AG04450 (cell line): Measurements from ENCODE around the gene FOXS1. TPM values are rescaled to one million over a fixed set of nuclear protein-coding genes. Genes with fewer than 3 reads are reported as not detected.
"Not testable (repeated sequence)": the region's sequence is repeated elsewhere in the genome, so short reads cannot be mapped to it uniquely, and the experiment has no call there.

Source experiments
- CTCF ChIA-PET: fragments of 300-600, 350-600 bp; formaldehyde crosslinking; extraction: SDS; loops from one replicate; lab custom pipeline; 2022; ENCODE audit warnings: antibody characterized with exemption, inconsistent platforms; lab: Charles Lee
- POLR2A ChIA-PET: fragments of 350-600 bp; formaldehyde crosslinking; extraction: SDS; loops from one replicate; lab custom pipeline; 2021; ENCODE audit warnings: antibody characterized with exemption, inconsistent platforms; lab: Yijun Ruan, JAX
- DNase-seq: peaks from one replicate; pipeline ENCODE4 v3.0.0-alpha.2; 2011; ENCODE audit warnings: low read depth, low spot score
- H3K27ac ChIP-seq: one replicate; pipeline ENCODE4 v1.5.1; 2012; ENCODE audit warnings: low read depth, low read length, control low read depth
- H3K27me3 ChIP-seq: one replicate; pipeline ENCODE4 v1.6.0; 2012; ENCODE audit warnings: low read length; ENCODE audit not compliant: control insufficient read depth, insufficient read depth
- H3K4me3 ChIP-seq: 2 replicates; pipeline ENCODE4 v1.5.1; 2011; ENCODE audit warnings: mild to moderate bottlenecking, low read depth, low read length, control low read depth
- H3K9me3 ChIP-seq: 2 replicates; pipeline ENCODE4 v1.5.1; 2012; ENCODE audit warnings: low read length; ENCODE audit not compliant: control insufficient read depth, insufficient read depth
- polyA plus RNA-seq: library from polyadenylated mRNA; depleted of rRNA; stranded (reverse); fragments of >200 nt; gene quantifications from 2 replicates; pipeline ENCODE4 v1.2.3, GENCODE V29; 2011
- TF ChIP-seq, protein P1 (sequence below): IDR thresholded peaks from 2 replicates; pipeline ENCODE4 v1.5.1; 2011; ENCODE audit warnings: low read depth, low read length, control low read depth, inconsistent platforms

FOXS1 gene
- polyA plus RNA-seq, 1 experiment = not detected

- no peak overlapping the region for H3K27ac ChIP-seq
- no peak for DNase-seq
- H3K9me3 ChIP-seq = no peaks in the 10 kb centered on the region
- TF ChIP-seq, protein P1, sequence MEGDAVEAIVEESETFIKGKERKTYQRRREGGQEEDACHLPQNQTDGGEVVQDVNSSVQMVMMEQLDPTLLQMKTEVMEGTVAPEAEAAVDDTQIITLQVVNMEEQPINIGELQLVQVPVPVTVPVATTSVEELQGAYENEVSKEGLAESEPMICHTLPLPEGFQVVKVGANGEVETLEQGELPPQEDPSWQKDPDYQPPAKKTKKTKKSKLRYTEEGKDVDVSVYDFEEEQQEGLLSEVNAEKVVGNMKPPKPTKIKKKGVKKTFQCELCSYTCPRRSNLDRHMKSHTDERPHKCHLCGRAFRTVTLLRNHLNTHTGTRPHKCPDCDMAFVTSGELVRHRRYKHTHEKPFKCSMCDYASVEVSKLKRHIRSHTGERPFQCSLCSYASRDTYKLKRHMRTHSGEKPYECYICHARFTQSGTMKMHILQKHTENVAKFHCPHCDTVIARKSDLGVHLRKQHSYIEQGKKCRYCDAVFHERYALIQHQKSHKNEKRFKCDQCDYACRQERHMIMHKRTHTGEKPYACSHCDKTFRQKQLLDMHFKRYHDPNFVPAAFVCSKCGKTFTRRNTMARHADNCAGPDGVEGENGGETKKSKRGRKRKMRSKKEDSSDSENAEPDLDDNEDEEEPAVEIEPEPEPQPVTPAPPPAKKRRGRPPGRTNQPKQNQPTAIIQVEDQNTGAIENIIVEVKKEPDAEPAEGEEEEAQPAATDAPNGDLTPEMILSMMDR = no peak
- ChIA-PET CTCF (interaction anchor here (0.6 to 3.4 kb wide), 3 partner anchors 31 to 277 kb away, joined by 3 to 9 read pairs (median 4); no protein-coding TSS in a partner anchor), POLR2A (no interaction called here)
- H3K27me3 ChIP-seq = no peaks in the 10 kb centered on the region
- H3K4me3 ChIP-seq = no peak overlapping the region
These were observed 29.8 kb downstream of the FOXS1 start for GRCh38 chr20:31815408-31816188.

DNA sequence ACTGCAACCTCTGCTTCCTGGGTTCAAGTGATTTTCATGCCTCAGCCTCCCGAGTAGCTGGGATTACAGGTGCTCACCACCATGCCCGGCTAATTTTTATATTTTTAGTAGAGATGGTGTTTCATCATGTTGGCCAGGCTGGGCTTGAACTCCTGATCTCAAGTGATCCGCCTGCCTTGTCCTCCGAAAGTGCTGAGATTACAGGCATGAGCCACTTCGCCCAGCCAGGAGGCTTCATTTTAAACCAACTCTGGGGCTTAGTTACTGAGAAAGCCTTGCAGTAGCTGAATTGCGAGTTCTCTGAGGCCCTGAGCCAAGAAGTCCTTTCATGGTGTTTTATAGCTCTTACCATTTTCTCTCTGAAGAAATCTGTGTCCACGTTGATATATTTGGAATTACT, 31.3 kb downstream of the FOXS1 start:
- H3K9me3 ChIP-seq, POLR2A ChIA-PET, DNase-seq, H3K27ac ChIP-seq, H3K27me3 ChIP-seq, H3K4me3 ChIP-seq: not testable (repeated sequence)
- CTCF ChIA-PET = interaction anchor here (1.1 to 3.4 kb wide), 4 partner anchors 9 to 272 kb away, joined by 4 to 13 read pairs (median 10); no protein-coding TSS in a partner anchor

DNA sequence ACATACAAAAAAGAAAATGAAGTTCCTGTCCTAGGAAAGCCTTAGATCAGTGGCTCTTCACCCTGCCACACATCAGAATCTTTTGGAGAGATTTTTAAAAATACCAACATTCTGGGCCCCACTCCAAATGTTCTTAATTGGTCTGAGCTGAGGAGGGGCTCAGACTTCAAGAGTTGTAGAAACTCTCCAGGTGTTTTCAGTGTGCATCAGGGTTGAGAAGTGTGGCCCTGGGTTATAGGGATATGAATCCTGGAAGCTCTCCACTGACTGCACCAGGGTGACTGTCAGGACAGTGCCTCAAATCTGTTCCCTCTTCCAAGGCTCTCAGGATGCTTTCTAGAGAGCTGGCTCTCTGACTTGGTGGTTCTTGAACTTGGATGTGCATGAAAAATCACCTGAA, 31.8 kb downstream of the FOXS1 start:
- ChIA-PET CTCF (interaction anchor here (1.7 to 3.4 kb wide), 3 partner anchors 9 to 89 kb away, joined by 9 to 13 read pairs (median 10); no protein-coding TSS in a partner anchor), POLR2A (no interaction called here)
- H3K9me3 ChIP-seq = no peaks in the 10 kb centered on the region
- no peaks in the 10 kb centered on the region for H3K27me3 ChIP-seq
- no peak for DNase-seq
- TF ChIP-seq, protein P1 = no peak
- H3K27ac ChIP-seq = no peak overlapping the region
- no peak overlapping the region for H3K4me3 ChIP-seq

DNA sequence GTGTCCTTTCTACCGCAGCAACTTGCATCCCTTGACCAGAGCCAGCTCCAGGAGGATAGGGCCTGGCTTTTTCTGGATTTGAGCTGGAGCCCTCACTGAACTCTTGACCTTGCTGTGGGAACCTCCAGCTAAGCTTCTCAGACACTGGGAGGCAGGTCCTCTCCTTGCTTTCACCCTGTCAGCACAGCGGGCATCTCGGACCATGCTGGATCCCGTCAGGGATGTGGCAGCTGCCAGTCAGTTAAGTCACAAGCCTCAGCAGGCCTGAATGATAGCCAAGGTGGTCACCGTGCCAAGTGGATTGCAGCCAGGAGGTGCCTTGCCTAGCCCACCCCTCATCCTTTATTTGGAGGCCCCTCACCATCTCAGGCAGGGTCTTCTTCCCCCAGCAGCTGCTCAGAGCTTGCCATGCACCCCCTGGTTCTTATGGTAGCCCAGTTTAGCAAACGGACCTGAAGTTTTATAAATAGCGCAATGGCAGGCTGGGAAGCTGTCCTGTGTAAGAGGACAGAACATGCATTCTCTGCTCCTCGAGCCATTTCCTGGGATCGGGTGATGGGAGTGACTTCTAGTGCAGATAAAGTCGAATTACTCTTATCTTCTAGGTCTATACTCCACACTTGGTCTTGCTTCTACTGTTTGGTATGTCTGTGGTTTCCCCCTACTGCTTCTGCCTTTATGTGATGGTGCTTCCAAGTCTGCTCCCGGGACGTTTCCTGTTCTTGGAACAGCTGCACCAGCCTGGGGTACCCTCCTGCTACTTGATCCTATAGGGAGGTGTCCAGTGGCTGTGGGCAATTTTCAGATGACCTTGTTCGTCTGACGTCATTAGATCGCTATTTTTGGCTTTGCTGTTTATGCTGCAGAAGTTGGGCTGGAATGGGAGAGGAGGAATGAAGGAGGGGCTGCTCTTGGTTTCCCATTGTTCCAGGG, 33.3 kb downstream of the FOXS1 start:
- Histone ChIP-seq H3K4me3 (no peak overlapping the region; the same call in 1 of the 2 replicates), H3K27me3 (no peaks in the 10 kb centered on the region), H3K9me3 (no peaks in the 10 kb centered on the region), H3K27ac (peak overlapping the region; percentile 69)
- TF ChIP-seq, protein P1 = no peak
- ChIA-PET CTCF (interaction anchor here (1.6 to 3.4 kb wide), 2 partner anchors 11 to 41 kb away, joined by 9 to 12 read pairs; no protein-coding TSS in a partner anchor), POLR2A (no interaction called here)
- DNase-seq = peak; percentile 84

DNA sequence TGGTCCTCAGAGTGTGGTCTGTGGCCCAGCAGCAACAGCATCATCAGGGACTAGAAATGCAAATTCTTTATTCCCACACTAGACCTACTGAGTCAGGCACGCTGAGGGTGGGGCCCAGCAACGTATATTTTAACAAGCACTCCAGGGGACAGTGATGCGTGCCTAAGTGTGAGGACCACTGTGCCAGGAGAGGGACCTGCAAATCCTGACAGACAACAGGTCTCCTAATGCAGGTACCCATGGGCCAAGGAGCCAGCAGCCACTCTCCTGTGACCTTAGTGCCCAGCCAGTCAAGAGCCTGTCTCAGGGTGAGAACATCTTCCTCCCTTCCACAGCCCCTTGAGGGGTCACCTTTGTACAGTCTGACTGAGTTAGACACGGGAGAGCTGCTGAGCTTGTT, 34.2 kb downstream of the FOXS1 start:
- POLR2A ChIA-PET = no interaction called here
- CTCF ChIA-PET = interaction anchor here (0.7 to 1.6 kb wide), 3 partner anchors 12 to 221 kb away, joined by 3 to 12 read pairs (median 5); no protein-coding TSS in a partner anchor
- no peak for DNase-seq
- Histone ChIP-seq H3K9me3 (no peaks in the 10 kb centered on the region), H3K4me3 (no peak overlapping the region), H3K27me3 (no peaks in the 10 kb centered on the region), H3K27ac (no peak overlapping the region)
- TF ChIP-seq, protein P1 = no peak
